GM15510 (cell line): ENCODE data around the gene RUVBL2.

Experiments
- POLR2A ChIP-seq: IDR thresholded peaks from 3 replicates; pipeline ENCODE4 v1.6.1; 2011; ENCODE audit warnings: borderline replicate concordance; ENCODE audit not compliant: insufficient read length; ENCODE audit errors: extremely low read depth

The RUVBL2 gene

GRCh38 chr19:48991011-48991609 lies 2.6 kb upstream of the RUVBL2 start:
- no peak for TF ChIP-seq POLR2A

DNA sequence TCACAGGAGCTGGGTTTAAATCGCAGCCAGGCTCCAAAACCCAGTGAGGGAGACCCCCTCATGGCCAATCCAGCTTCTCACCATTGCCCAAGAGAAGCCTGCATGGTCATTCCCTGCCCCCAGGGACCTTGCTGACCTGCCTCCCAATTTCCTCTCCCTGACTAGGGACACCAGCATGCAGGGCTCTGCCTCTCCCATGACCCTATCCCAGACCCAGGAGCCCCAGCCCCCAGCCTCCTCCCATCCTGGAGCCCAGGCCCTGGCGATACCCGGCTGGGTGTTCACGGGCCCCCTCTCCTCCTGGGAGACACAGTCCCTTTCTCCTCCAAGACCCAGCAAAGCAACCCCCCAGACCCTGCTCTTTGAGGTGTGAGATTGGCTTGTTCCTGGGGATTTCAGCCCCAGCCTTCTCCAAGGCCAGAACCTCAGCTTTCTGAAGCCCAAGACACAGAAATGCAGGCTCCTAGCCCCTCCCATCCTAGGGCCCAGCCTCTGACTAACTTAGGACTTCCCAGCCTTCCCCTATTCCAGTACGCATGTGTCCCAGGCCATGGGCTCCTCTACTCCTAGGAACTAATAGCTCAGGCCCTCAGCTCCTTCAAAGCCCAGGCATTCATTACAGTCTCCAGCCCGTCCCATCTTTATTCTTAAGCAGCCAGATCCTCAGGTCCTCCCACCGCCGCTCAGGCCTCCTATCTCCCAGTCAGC lies 1.7 kb upstream of the RUVBL2 start:
- no peak for TF ChIP-seq POLR2A

- no peak for TF ChIP-seq POLR2A
Measured at GRCh38 chr19:48992581-48993174, 1.0 kb upstream of the RUVBL2 start.

DNA sequence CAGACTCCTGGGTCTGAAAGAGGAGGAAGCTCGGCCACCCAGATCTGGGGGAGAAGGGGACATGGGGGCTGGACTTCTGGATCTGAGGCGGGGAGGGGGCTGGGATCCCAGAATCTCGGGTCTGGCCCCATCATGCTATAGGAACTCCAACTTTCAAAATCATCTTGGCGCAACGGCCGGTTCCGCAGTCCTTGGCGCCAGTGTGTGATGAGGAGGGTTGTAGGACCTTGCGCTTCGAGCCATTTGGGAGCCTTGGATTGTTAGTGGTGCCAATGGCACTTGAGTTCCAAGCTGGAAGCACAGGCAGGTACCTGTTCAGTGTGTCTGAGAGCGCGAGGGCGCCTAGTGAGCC lies 324 bp downstream of the RUVBL2 start:
- TF ChIP-seq POLR2A, result no peak

GRCh38 chr19:48997972-48998371 lies 4.3 kb downstream of the RUVBL2 start:
- no peak for TF ChIP-seq POLR2A

- no peak for TF ChIP-seq POLR2A
Measured at GRCh38 chr19:48999481-49000325, 6.0 kb downstream of the RUVBL2 start.

DNA sequence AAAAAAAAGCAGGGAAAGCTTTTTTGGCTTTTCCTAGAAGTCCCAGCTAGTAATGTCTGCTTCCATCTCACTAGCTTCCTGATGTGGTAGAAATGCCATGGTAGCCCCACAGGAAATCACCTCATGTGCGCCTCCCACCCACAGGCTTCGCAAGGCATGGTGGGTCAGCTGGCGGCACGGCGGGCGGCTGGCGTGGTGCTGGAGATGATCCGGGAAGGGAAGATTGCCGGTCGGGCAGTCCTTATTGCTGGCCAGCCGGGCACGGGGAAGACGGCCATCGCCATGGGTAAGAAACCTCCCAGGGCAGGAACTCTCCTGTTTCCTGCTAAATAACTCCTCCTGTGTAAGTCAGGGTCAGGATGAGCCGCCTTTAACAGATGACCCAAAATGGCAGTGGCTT lies 10.4 kb downstream of the RUVBL2 start:
- TF ChIP-seq POLR2A, result no peak

DNA sequence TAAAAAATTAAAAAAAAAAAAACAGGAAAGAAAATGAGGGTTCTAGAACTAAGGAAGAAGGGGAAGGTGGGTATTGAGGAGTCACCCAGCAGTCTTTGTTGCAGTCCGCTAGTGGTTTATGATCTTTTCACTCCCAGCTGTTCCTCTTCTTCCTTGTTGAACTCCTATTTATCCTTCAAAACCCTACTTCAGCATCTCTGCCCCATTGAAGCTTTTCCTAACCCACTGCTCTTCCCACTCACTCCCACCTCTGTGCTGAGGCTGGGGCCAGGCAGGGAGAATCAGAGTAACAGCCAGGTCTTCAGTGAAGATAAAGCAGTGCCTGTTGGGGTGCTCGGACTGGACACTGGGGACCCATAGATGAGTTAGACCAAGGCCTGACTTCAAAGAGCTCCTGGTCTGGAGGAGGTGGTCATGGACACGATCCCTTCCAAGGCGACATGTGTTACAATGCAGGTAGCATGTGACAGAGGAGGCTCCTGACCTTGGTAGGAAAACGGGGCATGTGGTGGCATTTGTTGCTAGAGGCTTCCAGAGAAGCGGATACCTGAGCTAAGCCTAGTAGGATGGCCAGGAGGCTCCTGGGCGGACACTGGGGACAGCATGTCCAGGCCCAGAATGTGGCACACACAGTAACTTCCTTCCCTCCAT lies 11.4 kb downstream of the RUVBL2 start:
- TF ChIP-seq POLR2A, result no peak

DNA sequence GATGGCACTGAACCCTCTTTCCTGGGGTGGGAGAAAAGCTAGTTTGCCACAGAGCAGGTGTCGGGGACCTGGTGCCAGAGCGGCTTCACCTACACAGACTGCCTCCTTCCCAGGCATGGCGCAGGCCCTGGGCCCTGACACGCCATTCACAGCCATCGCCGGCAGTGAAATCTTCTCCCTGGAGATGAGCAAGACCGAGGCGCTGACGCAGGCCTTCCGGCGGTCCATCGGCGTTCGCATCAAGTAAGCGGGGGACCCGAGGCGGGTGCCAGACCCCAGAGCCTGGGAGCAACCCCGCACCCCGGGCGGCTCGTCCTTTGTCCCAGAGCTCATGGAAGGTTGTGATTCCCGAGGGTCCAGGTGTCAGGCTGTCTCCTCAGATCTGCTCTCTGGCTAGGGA lies 13.2 kb downstream of the RUVBL2 start:
- no peak for TF ChIP-seq POLR2A

DNA sequence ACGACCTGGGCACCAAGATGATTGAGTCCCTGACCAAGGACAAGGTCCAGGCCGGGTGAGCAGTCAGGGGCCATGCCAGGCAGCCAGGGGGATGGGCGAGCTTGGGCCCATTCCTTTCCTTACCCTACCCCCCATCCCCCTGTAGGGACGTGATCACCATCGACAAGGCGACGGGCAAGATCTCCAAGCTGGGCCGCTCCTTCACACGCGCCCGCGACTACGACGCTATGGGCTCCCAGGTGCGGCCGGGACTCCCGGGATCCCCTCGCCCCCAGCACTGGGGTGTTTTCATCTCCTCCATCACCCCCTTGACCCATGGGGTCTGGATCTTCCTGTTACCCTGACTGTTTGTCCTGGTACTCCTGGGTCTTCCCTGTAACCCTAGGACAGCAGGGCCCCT lies 16.1 kb downstream of the RUVBL2 start:
- TF ChIP-seq POLR2A, result no peak

- no peak for TF ChIP-seq POLR2A
Measured at GRCh38 chr19:49010453-49010852, 16.8 kb downstream of the RUVBL2 start.

GRCh38 chr19:49011194-49011593 lies 17.5 kb downstream of the RUVBL2 start:
- TF ChIP-seq POLR2A, result no peak

- no peak for TF ChIP-seq POLR2A
Measured at GRCh38 chr19:49014123-49014869, 20.6 kb downstream of the RUVBL2 start.

- no peak for TF ChIP-seq POLR2A
Measured at GRCh38 chr19:49014870-49015255, 21.2 kb downstream of the RUVBL2 start.
